Activated CD4-positive, alpha-beta memory T cell treated with anti-CD3 and anti-CD28 coated beads, Interleukin-2, amount 10 ng/mL, durations not matched to agents 7 days and 5 days (primary cell): ENCODE data around the gene LRRC42. TPM values are rescaled to one million over a fixed set of nuclear protein-coding genes. Genes with fewer than 3 reads are reported as not detected.
"Not testable (repeated sequence)": the region's sequence is repeated elsewhere in the genome, so short reads cannot be mapped to it uniquely, and the experiment has no call there.

Source experiments
- CTCF ChIA-PET: fragments of 350-600 bp; sonication (Branson Sonifier 250); formaldehyde crosslinking; loops from one replicate; lab custom pipeline; 2021; ENCODE audit warnings: antibody characterized with exemption, inconsistent platforms; lab: Charles Lee
- POLR2A ChIA-PET: fragments of 350-600 bp; sonication (Branson Sonifier 250); formaldehyde crosslinking; loops from one replicate; lab custom pipeline; 2021; ENCODE audit warnings: antibody characterized with exemption; lab: Charles Lee
- DNase-seq: peaks from one replicate; pipeline ENCODE4 v3.0.0-alpha.2; 2020
- H3K27ac Mint-ChIP-seq: one replicate; pipeline ENCODE4 v1.8.0; 2021; ENCODE audit warnings: mild to moderate bottlenecking, mixed read lengths
- H3K27me3 Mint-ChIP-seq: one replicate; pipeline ENCODE4 v1.8.0; 2021; ENCODE audit warnings: mixed read lengths
- H3K36me3 Mint-ChIP-seq: one replicate; pipeline ENCODE4 v1.8.0; 2021; ENCODE audit warnings: low read depth, mixed read lengths
- H3K4me1 Mint-ChIP-seq: one replicate; pipeline ENCODE4 v1.8.0; 2021; ENCODE audit warnings: mixed read lengths
- H3K4me3 Mint-ChIP-seq: one replicate; pipeline ENCODE4 v1.8.0; 2021; ENCODE audit warnings: mild to moderate bottlenecking, mixed read lengths
- H3K9me3 Mint-ChIP-seq: one replicate; pipeline ENCODE4 v1.8.0; 2021; ENCODE audit warnings: mixed read lengths
- total RNA-seq, 2 experiments: library from RNA; stranded (reverse); gene quantifications; one replicate each; pipeline ENCODE4 v1.2.3, GENCODE V29; 2021

The LRRC42 gene
- total RNA-seq, 2 experiments from 2014 or later = 19.9 to 20.8 TPM

GRCh38 chr1:53981220-53981619 lies 35.1 kb downstream of the LRRC42 start:
- CTCF ChIA-PET = no interaction called here
- H3K27me3 Mint-ChIP-seq = no peaks in the 10 kb centered on the region
- DNase-seq = no peak
- POLR2A ChIA-PET = no interaction called here
- peaks cover 3% of the 10 kb centered on the region for H3K4me1 Mint-ChIP-seq
- H3K4me3 Mint-ChIP-seq = no peak overlapping the region
- no peaks in the 10 kb centered on the region for H3K36me3 Mint-ChIP-seq
- H3K9me3 Mint-ChIP-seq = no peaks in the 10 kb centered on the region
- no peak overlapping the region for H3K27ac Mint-ChIP-seq

DNA sequence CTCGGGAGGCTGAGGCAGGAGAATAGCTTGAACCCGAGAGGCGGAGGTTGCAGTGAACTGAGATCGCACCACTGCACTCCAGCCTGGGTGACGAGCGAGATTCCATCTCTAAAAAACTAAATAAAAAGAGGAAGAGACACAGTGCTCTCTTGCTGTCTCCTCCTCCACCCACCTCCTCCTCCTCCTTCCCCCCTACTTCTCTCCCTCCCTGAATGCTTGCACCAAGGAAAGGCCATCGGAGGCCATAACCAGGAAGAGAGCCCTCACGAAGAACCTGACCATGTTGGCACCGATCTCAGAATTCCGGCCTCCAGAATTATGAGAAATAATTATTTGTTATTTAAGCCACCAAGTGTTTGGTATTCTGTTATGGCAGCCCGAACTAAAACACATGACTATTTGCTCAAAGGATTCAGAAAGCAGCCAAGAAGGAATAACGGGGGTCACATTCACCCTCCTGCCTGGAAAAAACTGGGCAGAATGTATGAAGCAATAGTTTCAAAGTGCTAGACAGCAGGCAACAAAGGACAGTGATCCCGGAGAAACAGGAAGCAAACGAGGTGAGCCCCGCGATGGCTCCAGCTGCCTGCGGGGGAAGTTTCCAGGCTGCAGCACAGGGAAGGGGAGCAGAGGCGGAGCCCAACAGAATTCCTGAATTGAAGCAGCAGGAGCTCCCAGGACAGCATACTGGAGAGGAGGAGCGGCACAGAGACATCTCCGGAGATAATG lies 36.0 kb downstream of the LRRC42 start:
- ChIA-PET POLR2A (no interaction called here), CTCF (no interaction called here)
- H3K9me3 Mint-ChIP-seq = no peaks in the 10 kb centered on the region
- no peak for DNase-seq
- no peaks in the 10 kb centered on the region for H3K36me3 Mint-ChIP-seq
- H3K27me3 Mint-ChIP-seq = no peaks in the 10 kb centered on the region
- no peak overlapping the region for H3K4me3 Mint-ChIP-seq
- peaks cover 7% of the 10 kb centered on the region for H3K4me1 Mint-ChIP-seq
- H3K27ac Mint-ChIP-seq = no peak overlapping the region

DNA sequence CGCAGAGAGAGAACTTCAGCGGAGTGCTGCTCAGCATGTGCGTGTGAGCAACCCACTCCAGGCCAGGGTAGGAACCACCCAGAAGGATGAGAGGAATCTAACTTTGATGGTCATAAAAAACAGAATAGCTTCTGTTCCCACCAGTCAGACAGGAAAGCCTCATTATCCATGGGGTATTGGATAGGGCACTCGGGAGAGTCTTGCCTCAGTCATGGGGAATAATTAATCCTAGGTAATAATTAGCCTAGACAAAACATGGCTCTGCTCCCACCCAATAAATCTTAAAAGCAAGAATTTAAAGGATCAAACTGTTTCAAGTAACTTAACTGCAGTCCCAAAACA lies 36.6 kb downstream of the LRRC42 start:
- Mint-ChIP-seq H3K4me1 (peaks cover 9% of the 10 kb centered on the region), H3K27ac (no peak overlapping the region), H3K27me3 (no peaks in the 10 kb centered on the region), H3K4me3 (no peak overlapping the region), H3K9me3 (no peaks in the 10 kb centered on the region), H3K36me3 (no peaks in the 10 kb centered on the region)
- POLR2A ChIA-PET = no interaction called here
- no peak for DNase-seq
- CTCF ChIA-PET = no interaction called here

DNA sequence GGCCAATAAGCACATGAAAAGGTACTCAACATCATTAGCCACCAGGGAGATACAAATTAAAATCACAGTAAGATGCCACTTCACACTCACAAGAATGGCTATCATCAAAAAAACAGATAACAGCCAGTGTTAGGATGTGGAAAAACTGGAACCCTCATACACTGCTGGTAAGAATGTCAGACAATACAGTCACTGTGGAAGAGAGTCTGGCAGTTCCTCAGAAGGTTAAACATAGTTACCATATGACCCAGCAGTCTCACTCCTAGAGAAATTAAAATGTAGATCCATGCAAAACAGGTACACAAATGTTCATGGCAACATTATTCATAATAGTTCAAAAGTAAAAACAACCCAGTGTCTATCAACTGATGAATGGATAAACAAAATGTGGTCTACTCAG lies 38.6 kb downstream of the LRRC42 start:
- DNase-seq = no peak
- Mint-ChIP-seq H3K27me3 (no peaks in the 10 kb centered on the region), H3K36me3 (no peaks in the 10 kb centered on the region), H3K9me3 (no peaks in the 10 kb centered on the region), H3K27ac (no peak overlapping the region), H3K4me3 (no peak overlapping the region), H3K4me1 (peaks cover 11% of the 10 kb centered on the region)
- POLR2A ChIA-PET = no interaction called here
- CTCF ChIA-PET = no interaction called here

GRCh38 chr1:53986458-53986857 lies 40.3 kb downstream of the LRRC42 start:
- peaks cover 11% of the 10 kb centered on the region for H3K4me1 Mint-ChIP-seq
- H3K4me3 Mint-ChIP-seq = no peak overlapping the region
- ChIA-PET CTCF (interaction anchor here (0.7 kb wide), 1 partner anchor 100 kb away, joined by 4 read pairs; no protein-coding TSS in a partner anchor), POLR2A (no interaction called here)
- no peaks in the 10 kb centered on the region for H3K27me3 Mint-ChIP-seq
- no peaks in the 10 kb centered on the region for H3K36me3 Mint-ChIP-seq
- H3K9me3 Mint-ChIP-seq = no peaks in the 10 kb centered on the region
- no peak for DNase-seq
- H3K27ac Mint-ChIP-seq = no peak overlapping the region

- ChIA-PET POLR2A (no interaction called here), CTCF (no interaction called here)
- Mint-ChIP-seq H3K27me3 (no peaks in the 10 kb centered on the region), H3K27ac (no peak overlapping the region), H3K9me3 (no peaks in the 10 kb centered on the region), H3K4me1 (peaks cover 11% of the 10 kb centered on the region), H3K36me3 (no peaks in the 10 kb centered on the region), H3K4me3 (no peak overlapping the region)
- no peak for DNase-seq
Measured at GRCh38 chr1:53987880-53988279, 41.7 kb downstream of the LRRC42 start.

- POLR2A ChIA-PET = no interaction called here
Measured at GRCh38 chr1:53992085-53992874, 46.1 kb downstream of the LRRC42 start.

DNA sequence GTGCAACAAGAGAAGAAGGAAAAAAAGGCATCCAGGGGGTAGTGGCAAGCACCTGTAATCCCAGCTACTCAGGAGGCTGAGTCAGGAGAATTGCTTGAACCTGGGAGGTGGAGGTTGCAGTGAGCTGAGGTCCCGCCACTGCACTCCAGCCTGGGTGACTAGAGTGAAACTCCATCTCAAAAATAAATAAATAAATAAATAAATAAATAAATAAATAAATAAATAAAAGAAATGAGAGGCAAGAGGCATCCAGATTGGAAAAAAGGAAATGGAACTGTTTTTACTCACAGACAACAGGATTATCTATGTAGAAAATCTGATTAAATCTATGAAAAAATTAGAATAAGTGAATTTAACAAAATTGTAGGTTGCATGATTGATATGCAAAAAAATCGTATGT lies 48.4 kb downstream of the LRRC42 start:
- DNase-seq, H3K36me3 Mint-ChIP-seq, H3K4me1 Mint-ChIP-seq, H3K4me3 Mint-ChIP-seq, POLR2A ChIA-PET, H3K27ac Mint-ChIP-seq, H3K27me3 Mint-ChIP-seq, CTCF ChIA-PET, H3K9me3 Mint-ChIP-seq: not testable (repeated sequence)

More at GRCh38 chr1:53992085-53992874, 46.1 kb downstream of the LRRC42 start:
- Mint-ChIP-seq H3K4me1 (peaks cover 4% of the 10 kb centered on the region), H3K4me3 (no peak overlapping the region), H3K36me3 (no peaks in the 10 kb centered on the region), H3K27ac (no peak overlapping the region), H3K27me3 (peaks cover 3% of the 10 kb centered on the region), H3K9me3 (no peaks in the 10 kb centered on the region)
- CTCF ChIA-PET = interaction anchor here (1.1 to 1.2 kb wide), 2 partner anchors 10 to 113 kb away, joined by 3 read pairs; no protein-coding TSS in a partner anchor
- no peak for DNase-seq

DNA sequence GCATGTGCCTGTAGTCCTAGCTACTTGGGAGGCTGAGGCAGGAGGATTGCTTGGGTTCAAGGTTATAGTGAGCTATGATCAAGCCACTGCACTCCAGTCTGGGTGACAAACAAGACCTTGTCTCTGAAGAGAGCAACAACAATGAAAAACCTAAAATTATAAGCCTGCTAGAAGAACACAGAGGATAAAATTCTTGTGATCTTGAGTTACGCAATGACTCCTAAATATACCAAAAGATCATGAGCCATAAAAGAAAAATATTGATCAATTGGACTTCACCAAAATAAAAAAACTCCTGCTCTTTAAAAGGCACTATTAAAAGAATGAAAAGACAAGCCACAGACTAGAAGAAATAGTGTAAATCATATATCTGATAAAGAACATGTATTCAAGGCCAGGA lies 49.5 kb downstream of the LRRC42 start:
- no peak for DNase-seq
- Mint-ChIP-seq H3K9me3 (no peaks in the 10 kb centered on the region), H3K27ac (no peak overlapping the region), H3K4me1 (no peaks in the 10 kb centered on the region), H3K36me3 (no peaks in the 10 kb centered on the region), H3K27me3 (peaks cover 4% of the 10 kb centered on the region), H3K4me3 (no peak overlapping the region)
- POLR2A ChIA-PET = no interaction called here
- CTCF ChIA-PET = no interaction called here

DNA sequence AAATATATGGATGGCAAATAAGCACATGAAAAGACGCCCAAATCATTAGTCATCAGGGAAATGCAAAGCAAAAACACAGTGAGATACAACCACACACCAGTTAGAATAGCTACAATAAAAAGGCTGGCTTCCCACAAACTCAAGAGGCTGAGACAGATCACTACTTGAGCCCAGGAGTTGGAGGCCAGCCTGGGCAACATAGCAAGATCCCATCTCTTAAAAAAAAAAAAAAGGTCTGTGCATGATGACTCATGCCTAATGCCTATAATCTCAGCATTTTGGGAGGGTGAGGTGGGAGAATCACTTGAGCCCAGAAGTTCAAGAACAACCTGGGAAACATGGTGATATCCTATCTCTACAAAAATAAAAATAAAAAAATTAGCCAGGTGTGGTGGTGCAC lies 52.1 kb downstream of the LRRC42 start:
- Mint-ChIP-seq H3K4me1 (no peaks in the 10 kb centered on the region), H3K9me3 (no peaks in the 10 kb centered on the region), H3K4me3 (no peak overlapping the region), H3K27me3 (peaks cover 4% of the 10 kb centered on the region), H3K36me3 (no peaks in the 10 kb centered on the region), H3K27ac (no peak overlapping the region)
- CTCF ChIA-PET = no interaction called here
- no peak for DNase-seq
- POLR2A ChIA-PET = no interaction called here

GRCh38 chr1:53999920-54000319 lies 53.8 kb downstream of the LRRC42 start:
- ChIA-PET CTCF (interaction anchor here (0.6 kb wide), 1 partner anchor 221 kb away, joined by 5 read pairs; no protein-coding TSS in a partner anchor), POLR2A (no interaction called here)
- DNase-seq = no peak
- Mint-ChIP-seq H3K27me3 (peaks cover 4% of the 10 kb centered on the region), H3K36me3 (no peaks in the 10 kb centered on the region), H3K9me3 (no peaks in the 10 kb centered on the region), H3K27ac (no peak overlapping the region), H3K4me3 (no peak overlapping the region), H3K4me1 (no peaks in the 10 kb centered on the region)

- no peak overlapping the region for H3K4me3 Mint-ChIP-seq
- POLR2A ChIA-PET = no interaction called here
Measured at GRCh38 chr1:54001591-54001990, 55.4 kb downstream of the LRRC42 start.

DNA sequence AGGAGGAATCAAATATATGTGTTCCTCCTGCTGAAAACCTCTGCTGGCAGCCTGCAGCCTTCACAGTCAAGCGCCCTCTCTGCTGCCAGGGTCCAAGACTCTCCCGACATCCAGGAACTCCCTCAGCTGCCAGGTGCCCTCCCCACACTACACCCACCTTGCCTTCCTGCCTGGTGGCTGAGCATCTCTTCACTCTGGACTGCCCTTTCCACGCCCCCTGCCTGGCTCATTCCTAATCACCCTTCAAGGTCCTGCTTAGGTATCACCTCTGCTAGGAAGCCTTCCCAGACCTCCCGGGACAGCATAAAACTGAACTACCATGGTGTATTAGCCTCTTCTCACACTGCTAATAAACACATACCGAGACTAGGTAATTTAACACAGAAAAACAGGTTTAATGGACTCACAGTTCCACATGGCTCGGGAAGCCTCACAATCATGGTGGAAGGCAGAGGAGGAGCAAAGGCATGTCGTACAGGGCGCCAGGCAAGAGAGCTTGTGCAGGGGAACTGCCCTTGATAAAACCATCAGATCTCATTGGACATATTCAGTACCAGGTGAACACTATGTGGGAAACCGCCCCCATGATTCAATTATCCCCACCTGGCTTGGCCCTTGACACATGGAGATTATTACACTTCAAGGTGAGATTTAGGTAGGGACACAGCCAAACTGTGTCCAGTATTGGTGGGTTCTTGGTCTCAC lies 56.5 kb downstream of the LRRC42 start:
- Mint-ChIP-seq H3K27me3 (peaks cover 2% of the 10 kb centered on the region), H3K27ac (no peak overlapping the region), H3K4me1 (no peaks in the 10 kb centered on the region), H3K9me3 (no peaks in the 10 kb centered on the region), H3K4me3 (no peak overlapping the region), H3K36me3 (no peaks in the 10 kb centered on the region)
- ChIA-PET POLR2A (no interaction called here), CTCF (interaction anchor here (1.5 kb wide), 1 partner anchor 11 kb away, joined by 3 read pairs; no protein-coding TSS in a partner anchor)
- DNase-seq = no peak

More at GRCh38 chr1:54001591-54001990, 55.4 kb downstream of the LRRC42 start:
- Mint-ChIP-seq H3K4me1 (no peaks in the 10 kb centered on the region), H3K36me3 (no peaks in the 10 kb centered on the region), H3K9me3 (no peaks in the 10 kb centered on the region), H3K27ac (no peak overlapping the region), H3K27me3 (peaks cover 2% of the 10 kb centered on the region)
- CTCF ChIA-PET = interaction anchor here (1.5 kb wide), 1 partner anchor 10 kb away, joined by 3 read pairs; no protein-coding TSS in a partner anchor
- DNase-seq = no peak
